Activated B cell treated with CpG ODN at 0.5 μM for 24 hours (primary cell): Measurements from ENCODE around the gene EPGN. TPM values are rescaled to one million over a fixed set of nuclear protein-coding genes. Genes with fewer than 3 reads are reported as not detected.

ENCODE experiments used
- ATAC-seq: fragments of 200-7000 bp; cut with Tn5 transposase; one replicate; pipeline ENCODE4 v1.10.0; 2021; ENCODE audit warnings: low read depth, mild to moderate bottlenecking, moderate library complexity
- CTCF ChIA-PET: fragments of 350-600 bp; sonication (Branson Sonifier 250); formaldehyde crosslinking; loops from one replicate; lab custom pipeline; 2021; ENCODE audit warnings: antibody characterized with exemption; lab: Charles Lee
- POLR2A ChIA-PET: fragments of 350-600 bp; sonication (Branson Sonifier 250); formaldehyde crosslinking; loops from one replicate; lab custom pipeline; 2021; ENCODE audit warnings: antibody characterized with exemption; lab: Charles Lee
- DNase-seq: peaks from one replicate; pipeline ENCODE4 v3.0.0; 2022
- H3K27ac Mint-ChIP-seq: one replicate; pipeline ENCODE4 v1.8.0; 2020; ENCODE audit warnings: mixed read lengths
- H3K27me3 Mint-ChIP-seq: one replicate; pipeline ENCODE4 v1.8.0; 2021; ENCODE audit warnings: mixed read lengths
- H3K36me3 Mint-ChIP-seq: one replicate; pipeline ENCODE4 v1.8.0; 2021; ENCODE audit warnings: low read depth, mixed read lengths
- H3K4me1 Mint-ChIP-seq: one replicate; pipeline ENCODE4 v1.8.0; 2021; ENCODE audit warnings: mixed read lengths
- H3K4me3 Mint-ChIP-seq: one replicate; pipeline ENCODE4 v1.8.0; 2020; ENCODE audit warnings: mild to moderate bottlenecking, mixed read lengths
- H3K9me3 Mint-ChIP-seq: one replicate; pipeline ENCODE4 v1.8.0; 2020; ENCODE audit warnings: mixed read lengths
- CTCF ChIP-seq: fragments of 200-600 bp; IDR thresholded peaks from one replicate; pipeline ENCODE4 v1.8.0; 2022; ENCODE audit warnings: antibody characterized with exemption, mild to moderate bottlenecking
- intact Hi-C: fragments of 100-400 bp; cut with micrococcal nuclease; formaldehyde crosslinking; loops from one replicate; pipeline ENCODE4 v1.15.1; 2024
- total RNA-seq: library from RNA; stranded (reverse); gene quantifications from 2 replicates; pipeline ENCODE4 v1.2.3, GENCODE V29; 2022

Gene EPGN
- total RNA-seq, 1 donor from 2014 or later: not detected

GRCh38 chr4:74282926-74283325 lies 25.3 kb upstream of the EPGN start:
- CTCF ChIA-PET: no interaction called here
- Mint-ChIP-seq H3K4me1 (no peaks in the 10 kb centered on the region), H3K36me3 (no peaks in the 10 kb centered on the region), H3K9me3 (no peaks in the 10 kb centered on the region), H3K27me3 (no peaks in the 10 kb centered on the region), H3K27ac (no peak overlapping the region), H3K4me3 (no peak overlapping the region)
- no peak for TF ChIP-seq CTCF
- POLR2A ChIA-PET: no interaction called here
- DNase-seq: no peak
- ATAC-seq: no peak
- intact Hi-C loops: no loop called here

- ATAC-seq (no peak), DNase-seq (no peak)
- intact Hi-C loops: no loop called here
- H3K27me3 Mint-ChIP-seq: no peaks in the 10 kb centered on the region
- ChIA-PET POLR2A (no interaction called here), CTCF (no interaction called here)
- H3K36me3 Mint-ChIP-seq: no peaks in the 10 kb centered on the region
- no peak for TF ChIP-seq CTCF
- no peaks in the 10 kb centered on the region for H3K9me3 Mint-ChIP-seq
- H3K4me1 Mint-ChIP-seq: no peaks in the 10 kb centered on the region
- H3K4me3 Mint-ChIP-seq: no peak overlapping the region
- H3K27ac Mint-ChIP-seq: no peak overlapping the region
Observed at GRCh38 chr4:74283614-74284013, 24.7 kb upstream of the EPGN start.

GRCh38 chr4:74284053-74284452 lies 24.2 kb upstream of the EPGN start:
- no peak for TF ChIP-seq CTCF
- DNase-seq (no peak), ATAC-seq (no peak)
- H3K36me3 Mint-ChIP-seq: no peaks in the 10 kb centered on the region
- H3K9me3 Mint-ChIP-seq: no peaks in the 10 kb centered on the region
- no peak overlapping the region for H3K27ac Mint-ChIP-seq
- H3K4me1 Mint-ChIP-seq: no peaks in the 10 kb centered on the region
- H3K27me3 Mint-ChIP-seq: no peaks in the 10 kb centered on the region
- POLR2A ChIA-PET: no interaction called here
- intact Hi-C loops: no loop called here
- no peak overlapping the region for H3K4me3 Mint-ChIP-seq
- CTCF ChIA-PET: no interaction called here

GRCh38 chr4:74287164-74287563 lies 21.1 kb upstream of the EPGN start:
- intact Hi-C loops: no loop called here
- POLR2A ChIA-PET: no interaction called here
- Mint-ChIP-seq H3K4me1 (no peaks in the 10 kb centered on the region), H3K4me3 (no peak overlapping the region), H3K36me3 (no peaks in the 10 kb centered on the region), H3K27ac (no peak overlapping the region), H3K9me3 (no peaks in the 10 kb centered on the region), H3K27me3 (no peaks in the 10 kb centered on the region)
- CTCF ChIA-PET: no interaction called here
- no peak for TF ChIP-seq CTCF
- DNase-seq (no peak), ATAC-seq (no peak)

- no peak for DNase-seq
- Mint-ChIP-seq H3K4me1 (no peaks in the 10 kb centered on the region), H3K4me3 (no peak overlapping the region), H3K36me3 (no peaks in the 10 kb centered on the region), H3K27ac (no peak overlapping the region), H3K9me3 (no peaks in the 10 kb centered on the region), H3K27me3 (no peaks in the 10 kb centered on the region)
- intact Hi-C loops: no loop called here
- ATAC-seq: no peak
- no peak for TF ChIP-seq CTCF
- CTCF ChIA-PET: interaction anchor here (0.9 kb wide), 1 partner anchor 99 kb away, joined by 3 read pairs; no protein-coding TSS in a partner anchor
- POLR2A ChIA-PET: no interaction called here
Observed at GRCh38 chr4:74287791-74288190, 20.5 kb upstream of the EPGN start.
